RWPE2 (cell line): ENCODE results near the gene TMEM185A.
"Not testable (repeated sequence)": the region's sequence is repeated elsewhere in the genome, so short reads cannot be mapped to it uniquely, and the experiment has no call there.

Experiments
- ATAC-seq: fragments of 200-7000 bp; cut with Tn5 transposase; 3 replicates; pipeline ENCODE4 v1.9.1; 2021; ENCODE audit warnings: low read depth
- DNase-seq: peaks from one replicate; pipeline ENCODE4 v3.0.0-alpha.2; 2020; ENCODE audit warnings: low spot score
- H3K27ac ChIP-seq: fragments of 450-650 bp; 2 replicates; pipeline ENCODE4 v1.5.1; 2017; ENCODE audit warnings: mild to moderate bottlenecking; ENCODE audit not compliant: poor library complexity, severe bottlenecking
- H3K27me3 ChIP-seq: fragments of 250-450 bp; sonication (Bioruptor Pico); 2 replicates; pipeline ENCODE4 v1.5.1; 2021; ENCODE audit warnings: mild to moderate bottlenecking, moderate library complexity; ENCODE audit not compliant: insufficient read depth, poor library complexity, severe bottlenecking
- H3K36me3 ChIP-seq: fragments of 250-450 bp; sonication (Bioruptor Pico); 2 replicates; pipeline ENCODE4 v1.5.1; 2020; ENCODE audit warnings: low read depth, mild to moderate bottlenecking, moderate library complexity
- H3K4me1 ChIP-seq: fragments of 250-450 bp; sonication (Bioruptor Pico); 2 replicates; pipeline ENCODE4 v1.5.1; 2021; ENCODE audit warnings: mild to moderate bottlenecking, moderate library complexity; ENCODE audit not compliant: insufficient read depth, poor library complexity, severe bottlenecking
- H3K4me3 ChIP-seq: fragments of 250-450 bp; sonication (Bioruptor Pico); 2 replicates; pipeline ENCODE4 v1.5.1; 2021; ENCODE audit warnings: mild to moderate bottlenecking, moderate library complexity; ENCODE audit not compliant: severe bottlenecking
- H3K9me3 ChIP-seq: fragments of 250-450 bp; sonication (Bioruptor Pico); 2 replicates; pipeline ENCODE4 v1.5.1; 2021; ENCODE audit warnings: mild to moderate bottlenecking, moderate library complexity; ENCODE audit not compliant: severe bottlenecking
- CTCF ChIP-seq: fragments of 450-650 bp; IDR thresholded peaks from one replicate; pipeline ENCODE4 v1.5.1; 2017; ENCODE audit warnings: mild to moderate bottlenecking, moderate library complexity; ENCODE audit not compliant: poor library complexity, severe bottlenecking

TMEM185A gene

GRCh38 chrX:149569770-149570169 is 61.8 kb downstream of the TMEM185A start:
- Histone ChIP-seq H3K36me3 (no peaks in the 10 kb centered on the region), H3K9me3 (no peaks in the 10 kb centered on the region), H3K4me1 (no peaks in the 10 kb centered on the region), H3K27me3 (no peaks in the 10 kb centered on the region), H3K27ac (no peak overlapping the region), H3K4me3 (no peak overlapping the region)
- no peak for TF ChIP-seq CTCF
- no peak for DNase-seq
- no peak for ATAC-seq

GRCh38 chrX:149568701-149569296 is 62.8 kb downstream of the TMEM185A start:
- no peaks in the 10 kb centered on the region for H3K36me3 ChIP-seq
- no peak overlapping the region for H3K27ac ChIP-seq
- no peak for TF ChIP-seq CTCF
- ATAC-seq, result no peak
- H3K4me1 ChIP-seq, result no peaks in the 10 kb centered on the region
- DNase-seq, result no peak
- no peaks in the 10 kb centered on the region for H3K9me3 ChIP-seq
- H3K4me3 ChIP-seq, result no peak overlapping the region
- H3K27me3 ChIP-seq, result no peaks in the 10 kb centered on the region

- H3K9me3 ChIP-seq, result no peaks in the 10 kb centered on the region
- DNase-seq (no peak), ATAC-seq (no peak)
- H3K27me3 ChIP-seq, result no peaks in the 10 kb centered on the region
- no peak overlapping the region for H3K4me3 ChIP-seq
- H3K4me1 ChIP-seq, result no peaks in the 10 kb centered on the region
- no peak for TF ChIP-seq CTCF
- no peaks in the 10 kb centered on the region for H3K36me3 ChIP-seq
- H3K27ac ChIP-seq, result no peak overlapping the region
These were observed 63.8 kb downstream of the TMEM185A start for GRCh38 chrX:149567621-149568417.

- no peak overlapping the region for H3K27ac ChIP-seq
- no peaks in the 10 kb centered on the region for H3K4me1 ChIP-seq
- no peak for TF ChIP-seq CTCF
- H3K4me3 ChIP-seq, result no peak overlapping the region
- no peaks in the 10 kb centered on the region for H3K9me3 ChIP-seq
- no peak for DNase-seq
- H3K27me3 ChIP-seq, result no peaks in the 10 kb centered on the region
- ATAC-seq, result no peak
- H3K36me3 ChIP-seq, result no peaks in the 10 kb centered on the region
These were observed 68.2 kb downstream of the TMEM185A start for GRCh38 chrX:149563359-149563758.

GRCh38 chrX:149555251-149555650 is 76.3 kb downstream of the TMEM185A start:
- ATAC-seq, H3K27me3 ChIP-seq, H3K4me3 ChIP-seq, DNase-seq, H3K9me3 ChIP-seq, H3K27ac ChIP-seq, H3K36me3 ChIP-seq, H3K4me1 ChIP-seq: not testable (repeated sequence)

GRCh38 chrX:149551939-149552248 is 79.7 kb downstream of the TMEM185A start:
- H3K4me3 ChIP-seq, H3K36me3 ChIP-seq, DNase-seq, H3K27ac ChIP-seq, H3K27me3 ChIP-seq, ATAC-seq, H3K4me1 ChIP-seq, H3K9me3 ChIP-seq: not testable (repeated sequence)

GRCh38 chrX:149551245-149551938 is 80.2 kb downstream of the TMEM185A start:
- not testable (repeated sequence) for H3K27me3 ChIP-seq, H3K4me1 ChIP-seq, H3K36me3 ChIP-seq, H3K9me3 ChIP-seq, H3K4me3 ChIP-seq, DNase-seq, ATAC-seq, H3K27ac ChIP-seq

GRCh38 chrX:149550454-149550853 is 81.1 kb downstream of the TMEM185A start:
- not testable (repeated sequence) for H3K27me3 ChIP-seq, H3K9me3 ChIP-seq, DNase-seq, H3K36me3 ChIP-seq, H3K27ac ChIP-seq, H3K4me1 ChIP-seq, ATAC-seq, H3K4me3 ChIP-seq
